GM06990 (cell line): ENCODE measurements around the gene GSC2.
A peak's percentile ranks its signal among the peaks of the same experiment; 100 is the strongest.

Experiments used
- DNase-seq: peaks from one replicate; pipeline ENCODE4 v3.0.0-alpha.2; 2011; ENCODE audit not compliant: insufficient read length; ENCODE audit errors: extremely low read depth
- H3K27me3 ChIP-seq: replicated peaks from 2 replicates; pipeline ENCODE4 v1.6.0; 2011; ENCODE audit warnings: low read length; ENCODE audit not compliant: control insufficient read depth, insufficient read depth
- H3K36me3 ChIP-seq: 2 replicates; pipeline ENCODE4 v1.5.1; 2011; ENCODE audit warnings: low read length; ENCODE audit not compliant: control insufficient read depth, insufficient read depth
- H3K4me3 ChIP-seq: replicated peaks from 2 replicates; pipeline ENCODE4 v1.5.1; 2011; ENCODE audit warnings: low read depth, mild to moderate bottlenecking, control low read depth, low read length
- TF ChIP-seq, protein P1 (sequence below): IDR thresholded peaks from 2 replicates; pipeline ENCODE4 v1.5.1; 2011; ENCODE audit warnings: low read length, control low read depth, mild to moderate bottlenecking, inconsistent platforms; ENCODE audit not compliant: insufficient read depth, poor library complexity, severe bottlenecking

GSC2 gene

DNA sequence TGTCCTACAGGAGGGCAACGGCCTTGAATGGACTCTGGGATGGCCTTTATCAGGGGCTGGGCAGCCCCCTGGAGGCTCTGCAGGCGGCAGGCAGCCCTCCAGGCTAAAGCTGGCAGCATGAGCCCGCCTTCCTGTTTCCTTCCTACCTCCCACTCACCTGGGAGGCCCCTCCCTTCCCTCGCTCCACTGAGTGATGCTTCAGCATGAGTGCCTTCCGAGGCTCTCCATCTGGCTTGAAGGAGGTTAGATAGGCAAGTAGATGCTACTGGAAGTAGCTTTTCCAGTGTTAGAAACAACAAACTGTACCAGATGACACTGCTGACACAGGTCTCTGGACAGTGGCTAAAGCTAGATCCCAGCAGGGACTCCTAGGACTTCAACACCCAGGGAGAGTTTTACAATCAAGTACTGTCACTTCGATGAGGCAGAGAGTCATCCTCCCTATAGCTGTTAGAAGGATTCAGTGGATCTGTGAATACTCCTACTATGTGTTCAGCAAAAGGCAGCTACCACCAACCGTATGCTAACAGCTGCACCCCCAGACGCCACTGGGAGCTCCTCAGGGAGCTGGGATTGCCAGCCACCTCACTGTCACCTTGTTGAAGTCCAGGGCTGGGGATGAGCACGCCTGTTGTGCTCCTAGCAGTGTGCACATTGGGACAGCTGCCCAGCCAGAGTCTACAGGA is 32.5 kb upstream of the GSC2 start:
- TF ChIP-seq, protein P1, sequence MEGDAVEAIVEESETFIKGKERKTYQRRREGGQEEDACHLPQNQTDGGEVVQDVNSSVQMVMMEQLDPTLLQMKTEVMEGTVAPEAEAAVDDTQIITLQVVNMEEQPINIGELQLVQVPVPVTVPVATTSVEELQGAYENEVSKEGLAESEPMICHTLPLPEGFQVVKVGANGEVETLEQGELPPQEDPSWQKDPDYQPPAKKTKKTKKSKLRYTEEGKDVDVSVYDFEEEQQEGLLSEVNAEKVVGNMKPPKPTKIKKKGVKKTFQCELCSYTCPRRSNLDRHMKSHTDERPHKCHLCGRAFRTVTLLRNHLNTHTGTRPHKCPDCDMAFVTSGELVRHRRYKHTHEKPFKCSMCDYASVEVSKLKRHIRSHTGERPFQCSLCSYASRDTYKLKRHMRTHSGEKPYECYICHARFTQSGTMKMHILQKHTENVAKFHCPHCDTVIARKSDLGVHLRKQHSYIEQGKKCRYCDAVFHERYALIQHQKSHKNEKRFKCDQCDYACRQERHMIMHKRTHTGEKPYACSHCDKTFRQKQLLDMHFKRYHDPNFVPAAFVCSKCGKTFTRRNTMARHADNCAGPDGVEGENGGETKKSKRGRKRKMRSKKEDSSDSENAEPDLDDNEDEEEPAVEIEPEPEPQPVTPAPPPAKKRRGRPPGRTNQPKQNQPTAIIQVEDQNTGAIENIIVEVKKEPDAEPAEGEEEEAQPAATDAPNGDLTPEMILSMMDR: no peak
- no peaks in the 10 kb centered on the region for H3K36me3 ChIP-seq
- no peak overlapping the region for H3K4me3 ChIP-seq
- no peaks in the 10 kb centered on the region; the same call in none of the 2 replicates for H3K27me3 ChIP-seq
- no peak for DNase-seq

DNA sequence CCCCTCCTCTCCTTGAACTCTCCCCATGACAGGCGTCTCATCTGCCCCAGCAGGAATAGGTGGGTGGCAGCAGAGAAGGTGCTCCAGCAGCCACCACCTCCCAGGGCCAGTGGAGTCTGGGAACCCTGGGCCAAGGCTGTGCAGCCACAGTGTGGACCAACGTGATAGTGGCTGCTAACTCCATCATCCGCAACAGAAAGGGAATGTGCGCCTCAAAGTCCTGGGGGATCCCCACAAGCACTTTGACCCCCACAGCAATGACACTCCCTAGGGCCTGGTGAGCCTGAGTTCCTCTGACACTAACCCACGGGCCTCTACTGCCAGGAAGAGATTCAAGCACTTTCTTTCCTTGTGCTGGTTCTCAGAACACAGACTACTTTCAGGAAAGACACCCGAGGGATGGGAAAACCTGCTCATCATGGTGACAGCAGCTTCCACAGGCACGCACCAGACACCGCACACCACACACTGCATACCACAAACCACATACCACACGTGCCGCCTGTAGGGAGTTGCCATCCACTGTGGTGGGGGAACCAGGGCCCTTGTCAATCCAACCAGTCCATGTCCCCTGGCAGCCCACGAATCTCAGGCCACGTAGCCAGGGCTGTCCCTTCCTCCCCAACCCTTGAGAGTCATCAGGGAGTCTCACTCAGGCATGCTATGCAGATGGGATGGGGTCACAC is 31.8 kb upstream of the GSC2 start:
- Histone ChIP-seq H3K27me3 (no peaks in the 10 kb centered on the region; the same call in none of the 2 replicates), H3K36me3 (no peaks in the 10 kb centered on the region), H3K4me3 (no peak overlapping the region)
- DNase-seq: no peak
- TF ChIP-seq, protein P1: no peak

- DNase-seq: no peak
- no peaks in the 10 kb centered on the region; the same call in none of the 2 replicates for H3K27me3 ChIP-seq
- TF ChIP-seq, protein P1: no peak
- no peak overlapping the region for H3K4me3 ChIP-seq
- H3K36me3 ChIP-seq: peaks cover 3% of the 10 kb centered on the region
Measured at GRCh38 chr22:19180740-19181410, 30.8 kb upstream of the GSC2 start.

GRCh38 chr22:19180234-19180633 is 30.1 kb upstream of the GSC2 start:
- peaks cover 3% of the 10 kb centered on the region for H3K36me3 ChIP-seq
- no peak for DNase-seq
- TF ChIP-seq, protein P1: no peak
- H3K27me3 ChIP-seq: no peaks in the 10 kb centered on the region; the same call in none of the 2 replicates
- no peak overlapping the region for H3K4me3 ChIP-seq

DNA sequence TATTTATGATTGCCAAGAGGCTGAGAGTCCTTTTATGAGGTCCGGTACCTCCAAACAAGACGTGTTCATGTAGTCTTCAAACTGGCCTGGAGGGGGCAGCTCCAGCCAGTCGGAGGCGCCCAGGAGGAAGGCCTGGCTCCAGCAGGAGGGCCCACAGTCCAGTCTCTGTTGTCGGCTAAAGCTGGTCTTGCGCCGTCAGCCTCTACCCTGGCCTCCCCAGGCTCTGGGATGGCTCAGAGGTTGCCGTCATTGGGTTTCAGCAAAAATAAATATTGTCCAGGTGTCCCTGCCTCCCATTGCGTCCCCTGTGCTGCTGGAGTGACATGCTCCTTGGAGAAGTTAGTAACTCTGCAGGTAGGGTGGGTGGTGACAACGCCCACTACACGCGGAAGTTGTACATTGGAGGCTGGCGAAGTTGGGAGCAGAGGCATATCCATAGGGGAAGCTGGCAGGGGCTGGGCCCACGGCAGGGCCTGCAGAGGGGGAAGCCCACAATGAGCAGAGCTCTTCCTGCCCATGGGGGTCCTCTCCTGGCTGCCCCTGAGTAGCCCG is 29.5 kb upstream of the GSC2 start:
- peaks cover 3% of the 10 kb centered on the region for H3K36me3 ChIP-seq
- peak overlapping the region; percentile 78 for H3K4me3 ChIP-seq
- peak; percentile 75 for DNase-seq
- H3K27me3 ChIP-seq: no peaks in the 10 kb centered on the region; the same call in none of the 2 replicates
- TF ChIP-seq, protein P1: peak; percentile 79
